PC-3 (cell line): Measurements from ENCODE around the gene TDRKH. TPM values are rescaled to one million over a fixed set of nuclear protein-coding genes. Genes with fewer than 3 reads are reported as not detected.

Experiments
- ATAC-seq: fragments of 200-7000 bp; cut with Tn5 transposase; 2 replicates; pipeline ENCODE4 v1.9.1; 2020; ENCODE audit warnings: mild to moderate bottlenecking, moderate library complexity
- BruUV-seq: library from RNA; stranded (reverse); fragments of 400-500 nt; replicated peaks from 2 replicates; lab custom pipeline; 2021; lab: Mats Ljungman, UMichigan
- CTCF ChIA-PET: fragments of 300-600 bp; sonication (Branson Sonifier 250); formaldehyde crosslinking; loops from one replicate; lab custom pipeline; 2022; ENCODE audit warnings: antibody characterized with exemption; lab: Charles Lee
- POLR2A ChIA-PET: fragments of 300-600 bp; sonication (Branson Sonifier 250); formaldehyde crosslinking; loops from one replicate; lab custom pipeline; 2022; ENCODE audit warnings: antibody characterized with exemption; ENCODE audit not compliant: unreplicated experiment; lab: Charles Lee
- DNase-seq: peaks from one replicate; pipeline ENCODE4 v3.0.0-alpha.2; 2015
- H2AFZ ChIP-seq: fragments of 300-600 bp; sonication (generic); 2 replicates; pipeline ENCODE4 v1.6.0; 2016; ENCODE audit warnings: antibody characterized with exemption, low read length
- H3F3A ChIP-seq: fragments of 300-600 bp; sonication (generic); one replicate; pipeline ENCODE4 v1.6.0; 2017; ENCODE audit warnings: antibody characterized with exemption, low read length, control low read depth, mild to moderate bottlenecking; ENCODE audit not compliant: unreplicated experiment
- H3K27ac ChIP-seq: fragments of 300-600 bp; sonication (generic); 2 replicates; pipeline ENCODE4 v1.5.1; 2016; ENCODE audit warnings: mild to moderate bottlenecking, low read length
- H3K27me3 ChIP-seq: fragments of 300-600 bp; sonication (generic); 2 replicates; pipeline ENCODE4 v1.6.1; 2016; ENCODE audit warnings: low read length, mixed read lengths
- H3K36me3 ChIP-seq: fragments of 300-600 bp; sonication (generic); 2 replicates; pipeline ENCODE4 v1.6.1; 2016; ENCODE audit warnings: low read depth, mixed run types, low read length, mixed read lengths
- H3K4me1 ChIP-seq: fragments of 300-600 bp; sonication (generic); 2 replicates; pipeline ENCODE4 v1.5.1; 2016; ENCODE audit warnings: low read length; ENCODE audit not compliant: insufficient read depth
- H3K4me2 ChIP-seq: fragments of 300-600 bp; sonication (generic); 2 replicates; pipeline ENCODE4 v1.6.0; 2016; ENCODE audit warnings: low read length
- H3K4me3 ChIP-seq: fragments of 300-600 bp; sonication (generic); 2 replicates; pipeline ENCODE4 v1.5.1; 2016; ENCODE audit warnings: mild to moderate bottlenecking, low read length, mixed read lengths
- H3K79me2 ChIP-seq: fragments of 300-600 bp; sonication (generic); 2 replicates; pipeline ENCODE4 v1.6.1; 2017; ENCODE audit warnings: low read length, mixed read lengths
- H3K9ac ChIP-seq: fragments of 300-600 bp; sonication (generic); 2 replicates; pipeline ENCODE4 v1.6.0; 2016; ENCODE audit warnings: mild to moderate bottlenecking, low read length
- H3K9me2 ChIP-seq: fragments of 300-600 bp; sonication (generic); replicated peaks from 2 replicates; pipeline ENCODE4 v1.6.1; 2016; ENCODE audit warnings: mixed run types, low read length, mixed read lengths
- H3K9me3 ChIP-seq: fragments of 300-600 bp; sonication (generic); 2 replicates; pipeline ENCODE4 v1.6.1; 2016; ENCODE audit warnings: low read length, mixed read lengths
- H4K20me1 ChIP-seq: fragments of 300-600 bp; sonication (generic); 2 replicates; pipeline ENCODE4 v1.6.1; 2016; ENCODE audit warnings: low read length, mixed read lengths
- CTCF ChIP-seq: fragments of 300-600 bp; sonication (generic); conservative IDR thresholded peaks from 2 replicates; pipeline ENCODE4 v1.5.1; 2017; ENCODE audit warnings: antibody characterized with exemption, low read depth, mild to moderate bottlenecking, low read length
- EZH2 ChIP-seq: fragments of 300-600 bp; sonication (generic); IDR thresholded peaks from one replicate; pipeline ENCODE4 v1.6.1; 2017; ENCODE audit warnings: antibody characterized with exemption, mild to moderate bottlenecking, low read length; ENCODE audit not compliant: unreplicated experiment
- EZH2phosphoT487 ChIP-seq: fragments of 300-600 bp; sonication (generic); IDR thresholded peaks from 2 replicates; pipeline ENCODE4 v1.6.1; 2018; ENCODE audit warnings: mild to moderate bottlenecking, antibody characterized with exemption, low read length, borderline replicate concordance
- intact Hi-C: fragments of 100-400 bp; cut with micrococcal nuclease; formaldehyde crosslinking; loops from 2 replicates; pipeline ENCODE4 v1.9.0; 2023
- total RNA-seq: library from RNA; depleted of rRNA; stranded (reverse); fragments of >200 nt; gene quantifications from 2 replicates; pipeline ENCODE4 v1.2.3, GENCODE V29; 2014

The TDRKH gene
- total RNA-seq, 1 experiment from 2014 or later, result 15.2 TPM

- peaks cover 8% of the 10 kb centered on the region; the same call in 1 of the 2 replicates for H3K4me1 ChIP-seq
- no peaks in the 10 kb centered on the region for H3K27me3 ChIP-seq
- H3K9me2 ChIP-seq, result no peaks in the 10 kb centered on the region
- DNase-seq, result no peak
- no peaks in the 10 kb centered on the region for H3K79me2 ChIP-seq
- no peak overlapping the region for H3K4me2 ChIP-seq
- H3K36me3 ChIP-seq, result no peaks in the 10 kb centered on the region
- ATAC-seq, result no peak
- H3K9me3 ChIP-seq, result no peaks in the 10 kb centered on the region
- intact Hi-C loops, result loop anchor here (10.0 kb wide), 2 partner anchors 215 to 485 kb away; partner anchors contain the start of genes RFX5 and SNX27
- no peak overlapping the region for H3K27ac ChIP-seq
- no peak overlapping the region for H3K4me3 ChIP-seq
- ChIA-PET CTCF (interaction anchor here (0.6 kb wide), 2 partner anchors 10 to 115 kb away, joined by 3 read pairs; partner anchors contain the start of gene C2CD4D), POLR2A (interaction anchor here (0.5 kb wide), 1 partner anchor 9 kb away, joined by 3 read pairs; no protein-coding TSS in a partner anchor)
- H3F3A ChIP-seq, result no peaks in the 10 kb centered on the region
- no TSS peak for BruUV-seq
- no peak overlapping the region for H3K9ac ChIP-seq
- no peak overlapping the region for H2AFZ ChIP-seq
- TF ChIP-seq EZH2phosphoT487, result no peak
- H4K20me1 ChIP-seq, result no peaks in the 10 kb centered on the region
These were observed 39.8 kb upstream of the TDRKH start for GRCh38 chr1:151830055-151830454.

GRCh38 chr1:151829352-151830046, 39.2 kb upstream of the TDRKH start:
- no peaks in the 10 kb centered on the region for H4K20me1 ChIP-seq

GRCh38 chr1:151828921-151829320, 38.6 kb upstream of the TDRKH start:
- peak; percentile 65 for ATAC-seq
- Histone ChIP-seq H4K20me1 (no peaks in the 10 kb centered on the region), H3K36me3 (no peaks in the 10 kb centered on the region), H3K4me2 (peak overlapping the region; percentile 46), H3F3A (no peaks in the 10 kb centered on the region), H3K79me2 (no peaks in the 10 kb centered on the region), H3K27me3 (no peaks in the 10 kb centered on the region), H3K9me2 (no peaks in the 10 kb centered on the region), H3K9me3 (no peaks in the 10 kb centered on the region), H3K9ac (no peak overlapping the region), H2AFZ (peak overlapping the region; percentile 49), H3K4me1 (peaks cover 8% of the 10 kb centered on the region; the same call in 1 of the 2 replicates), H3K4me3 (peak overlapping the region; percentile 23; the same call in 1 of the 2 replicates), H3K27ac (no peak overlapping the region)
- peak; percentile 62 for DNase-seq
- intact Hi-C loops, result no loop called here
- no TSS peak for BruUV-seq
- ChIA-PET CTCF (no interaction called here), POLR2A (no interaction called here)
- TF ChIP-seq CTCF (no peak), EZH2phosphoT487 (no peak), EZH2 (no peak)

More at GRCh38 chr1:151829352-151830046, 39.2 kb upstream of the TDRKH start:
- Histone ChIP-seq H3K9me3 (no peaks in the 10 kb centered on the region), H3K4me1 (peaks cover 8% of the 10 kb centered on the region; the same call in 1 of the 2 replicates), H3K27me3 (no peaks in the 10 kb centered on the region), H3F3A (no peaks in the 10 kb centered on the region), H3K36me3 (no peaks in the 10 kb centered on the region), H3K4me2 (peak overlapping the region; percentile 46; the same call in 1 of the 2 replicates), H3K9me2 (no peaks in the 10 kb centered on the region), H2AFZ (peak overlapping the region; percentile 49; the same call in 1 of the 2 replicates), H3K79me2 (no peaks in the 10 kb centered on the region), H3K4me3 (no peak overlapping the region; the same call in 1 of the 2 replicates), H3K27ac (no peak overlapping the region), H3K9ac (no peak overlapping the region)
- DNase-seq, result no peak
- intact Hi-C loops, result loop anchor here (10.0 kb wide), 2 partner anchors 215 to 485 kb away; partner anchors contain the start of genes RFX5 and SNX27
- ATAC-seq, result no peak
- BruUV-seq, result no TSS peak
- no peak for TF ChIP-seq CTCF
- no peak for TF ChIP-seq EZH2
- TF ChIP-seq EZH2phosphoT487, result no peak
- POLR2A ChIA-PET, result no interaction called here
- CTCF ChIA-PET, result no interaction called here
